MM.1S (cell line): Measurements from ENCODE around the gene PLA2G3.

Experiments
- CTCF ChIP-seq: fragments of 300-600 bp; sonication (generic); IDR thresholded peaks from 2 replicates; pipeline ENCODE4 v1.5.1; 2016; ENCODE audit warnings: antibody characterized with exemption, low read length, mixed read lengths
- EZH2phosphoT487 ChIP-seq: fragments of 300-600 bp; sonication (generic); IDR thresholded peaks from 2 replicates; pipeline ENCODE4 v1.6.1; 2018; ENCODE audit warnings: antibody characterized with exemption, low read length

GRCh38 chr22:31102441-31103081, 37.7 kb downstream of the PLA2G3 start:
- TF ChIP-seq EZH2phosphoT487, result no peak
- TF ChIP-seq CTCF, result no peak
